KOPT-K1 (cell line): ENCODE measurements around the gene DCPS.
"Not testable (repeated sequence)": the region's sequence is repeated elsewhere in the genome, so short reads cannot be mapped to it uniquely, and the experiment has no call there.

Experiments
- H3K27ac ChIP-seq: fragments of 200-600 bp; sonication (generic); 2 replicates; pipeline ENCODE4 v1.5.1; 2016; ENCODE audit warnings: antibody characterized with exemption, mild to moderate bottlenecking, low read depth, low read length; ENCODE audit not compliant: poor library complexity, severe bottlenecking
- H3K36me3 ChIP-seq: fragments of 200-600 bp; sonication (generic); 2 replicates; pipeline ENCODE4 v1.5.1; 2017; ENCODE audit warnings: antibody characterized with exemption, mild to moderate bottlenecking, low read length, moderate library complexity; ENCODE audit not compliant: insufficient read depth
- H3K9me3 ChIP-seq: fragments of 200-600 bp; sonication (generic); 2 replicates; pipeline ENCODE4 v1.5.1; 2017; ENCODE audit warnings: antibody characterized with exemption, low read length, mild to moderate bottlenecking; ENCODE audit not compliant: insufficient read depth, poor library complexity, severe bottlenecking

DCPS gene

GRCh38 chr11:126303623-126304456, at the start of gene DCPS:
Gene DCPS (plus strand): TSS chr11:126304060. CDS start chr11:126304081, 21 bp downstream.
- peaks cover 19% of the 10 kb centered on the region; the same call in 1 of the 2 replicates for H3K36me3 ChIP-seq
- no peaks in the 10 kb centered on the region for H3K9me3 ChIP-seq
- H3K27ac ChIP-seq: peak within 1 kb of the TSS; percentile 89

GRCh38 chr11:126254819-126255218, 49.0 kb upstream of the DCPS start:
- Histone ChIP-seq H3K9me3 (no peaks in the 10 kb centered on the region), H3K27ac (no peak overlapping the region), H3K36me3 (peaks cover 87% of the 10 kb centered on the region)

GRCh38 chr11:126255507-126255906, 48.4 kb upstream of the DCPS start:
- not testable (repeated sequence) for H3K9me3 ChIP-seq, H3K27ac ChIP-seq
- H3K36me3 ChIP-seq: peaks cover 89% of the 10 kb centered on the region

GRCh38 chr11:126256216-126256615, 47.6 kb upstream of the DCPS start:
- Histone ChIP-seq H3K9me3 (no peaks in the 10 kb centered on the region), H3K27ac (no peak overlapping the region), H3K36me3 (peaks cover 89% of the 10 kb centered on the region)

- no peaks in the 10 kb centered on the region for H3K9me3 ChIP-seq
- no peak overlapping the region for H3K27ac ChIP-seq
- peaks cover 89% of the 10 kb centered on the region for H3K36me3 ChIP-seq
These were observed 46.7 kb upstream of the DCPS start for GRCh38 chr11:126257144-126257543.

GRCh38 chr11:126257764-126258163, 46.1 kb upstream of the DCPS start:
- Histone ChIP-seq H3K36me3 (peaks cover 89% of the 10 kb centered on the region), H3K27ac (no peak overlapping the region), H3K9me3 (no peaks in the 10 kb centered on the region)

- no peak overlapping the region for H3K27ac ChIP-seq
- H3K9me3 ChIP-seq: no peaks in the 10 kb centered on the region
- peaks cover 92% of the 10 kb centered on the region for H3K36me3 ChIP-seq
These were observed 41.6 kb upstream of the DCPS start for GRCh38 chr11:126262216-126262615.

GRCh38 chr11:126263489-126263888, 40.4 kb upstream of the DCPS start:
- Histone ChIP-seq H3K27ac (no peak overlapping the region), H3K36me3 (peaks cover 86% of the 10 kb centered on the region), H3K9me3 (no peaks in the 10 kb centered on the region)

- H3K27ac ChIP-seq: no peak overlapping the region
- peaks cover 71% of the 10 kb centered on the region for H3K36me3 ChIP-seq
- no peaks in the 10 kb centered on the region for H3K9me3 ChIP-seq
These were observed 38.0 kb upstream of the DCPS start for GRCh38 chr11:126265811-126266210.

GRCh38 chr11:126267650-126268049, 36.2 kb upstream of the DCPS start:
- H3K9me3 ChIP-seq: no peaks in the 10 kb centered on the region
- peaks cover 67% of the 10 kb centered on the region for H3K36me3 ChIP-seq
- peak overlapping the region; percentile 82 for H3K27ac ChIP-seq

- peak overlapping the region; percentile 82 for H3K27ac ChIP-seq
- H3K9me3 ChIP-seq: no peaks in the 10 kb centered on the region
- peaks cover 67% of the 10 kb centered on the region for H3K36me3 ChIP-seq
These were observed 35.5 kb upstream of the DCPS start for GRCh38 chr11:126268361-126268707.

- H3K36me3 ChIP-seq: peaks cover 67% of the 10 kb centered on the region
These were observed 34.9 kb upstream of the DCPS start, which contains the start of the genes FOXRED1 and SRPRA for GRCh38 chr11:126268708-126269579. Gene FOXRED1 (plus strand): TSS chr11:126269154. CDS start chr11:126269207, 53 bp downstream. Gene SRPRA (minus strand): TSS chr11:126268895. CDS start chr11:126268804, 91 bp downstream.

GRCh38 chr11:126277322-126277721, 26.5 kb upstream of the DCPS start:
- Histone ChIP-seq H3K27ac (no peak overlapping the region), H3K36me3 (peaks cover 69% of the 10 kb centered on the region), H3K9me3 (no peaks in the 10 kb centered on the region)

More at GRCh38 chr11:126268708-126269579, 34.9 kb upstream of the DCPS start, which contains the start of the genes FOXRED1 and SRPRA:
- peak within 1 kb of the TSS; percentile 82 for H3K27ac ChIP-seq
- no peaks in the 10 kb centered on the region for H3K9me3 ChIP-seq

GRCh38 chr11:126277780-126278179, 26.1 kb upstream of the DCPS start:
- Histone ChIP-seq H3K9me3 (no peaks in the 10 kb centered on the region), H3K27ac (no peak overlapping the region), H3K36me3 (peaks cover 64% of the 10 kb centered on the region)

GRCh38 chr11:126279191-126279590, 24.7 kb upstream of the DCPS start:
- Histone ChIP-seq H3K36me3 (peaks cover 50% of the 10 kb centered on the region), H3K9me3 (no peaks in the 10 kb centered on the region), H3K27ac (no peak overlapping the region)
